Right lobe of liver (tissue), 6 donors: ENCODE data around the gene IL27RA. TPM values are rescaled to one million over a fixed set of nuclear protein-coding genes. Genes with fewer than 3 reads are reported as not detected.

ENCODE experiments used
- ATAC-seq, 4 donors: fragments of 200-7000 bp; cut with Tn5 transposase; one replicate each; pipeline ENCODE4 v1.9.1; 2020; ENCODE audit warnings: mild to moderate bottlenecking in 4 of 4, moderate library complexity in 4 of 4
- DNase-seq, 3 donors: peaks; one replicate each; pipeline ENCODE4 v3.0.0-alpha.2; 2020
- H3K27ac ChIP-seq, 3 donors: fragments of 200-600 bp; one replicate each; pipeline ENCODE4 v1.8.0; 2022
- H3K27me3 ChIP-seq, 2 donors: fragments of 200-600 bp; one replicate each; pipeline ENCODE4 v1.8.0; 2022
- H3K36me3 ChIP-seq, 4 donors: fragments of 200-600 bp; sonication (generic) in 1 of 4; one replicate each; pipeline versions ENCODE4 v1.5.1 to v1.8.0; 2017 to 2022; ENCODE audit warnings: control low read depth in 1 of 4
- H3K4me1 ChIP-seq, 4 donors: fragments of 200-600 bp; sonication (generic) in 1 of 4; one replicate each; pipeline versions ENCODE4 v1.5.1 to v1.8.0; 2017 to 2022; ENCODE audit warnings: control low read depth in 1 of 4
- H3K4me3 ChIP-seq, 3 donors: fragments of 200-600 bp; one replicate each; pipeline ENCODE4 v1.8.0; 2022
- H3K9me3 ChIP-seq, 4 donors: fragments of 200-600 bp; sonication (generic) in 1 of 4; one replicate each; pipeline versions ENCODE4 v1.5.1 to v1.8.0; 2017 to 2022; ENCODE audit warnings: control low read depth in 1 of 4
- POLR2A ChIP-seq: fragments of 450-650 bp; IDR thresholded peaks from one replicate; pipeline ENCODE4 v1.6.1; 2017; ENCODE audit warnings: antibody characterized with exemption, mild to moderate bottlenecking
- WGBS: methylation state at CpG from one replicate; pipeline ENCODE4 v1.1.6; 2018; ENCODE audit warnings: low coverage, low lambda C conversion rate; ENCODE audit not compliant: insufficient coverage; ENCODE audit errors: missing lambda C conversion rate; 5-methylcytosine and 5-hydroxymethylcytosine counted together
- intact Hi-C, 2 donors: fragments of 100-400 bp; cut with DNase I; formaldehyde crosslinking; loops; one replicate each; pipeline versions ENCODE4 v1.11.2 to v1.14.1; 2022
- long read RNA-seq: library from polyadenylated mRNA; unstranded; transcript quantifications from one replicate; pipeline ENCODE4 v2.0.0, GENCODE V29; 2019
- total RNA-seq, 6 experiments: library from RNA; depleted of rRNA in 2 of 6; stranded (reverse); fragments of >200 nt in 2 of 6; fragmentation: NEBNext Ultra II Directional in 3 of 6; extraction: Animal tissue kit (Norgen Biotek cat#: 25700) in 3 of 6; gene quantifications; one replicate each; pipeline versions ENCODE4 v1.1.0 to v1.2.4, GENCODE V29; 2016 to 2023
- TF ChIP-seq, protein P1 (sequence below), 4 donors: fragments of 200-600 bp in 3 of 4; fragments of 450-650 bp in 1 of 4; IDR thresholded peaks; one replicate each; pipeline versions ENCODE4 v1.5.1 to v1.8.0; 2016 to 2022; ENCODE audit warnings: antibody characterized with exemption in 4 of 4, mild to moderate bottlenecking in 2 of 4
- donor health status: DM: no; HTN: yes; CAD: no.
- donor health status: DM: no; HTN: no; CAD: no.
- donor health status: DM: no; HTN: no; CAD: no.
- donor health status: DM: no; HTN: yes; CAD: no.
- donor health status: DM: no; HTN: yes; CAD: no.

Gene IL27RA
- 1 to 10 TPM; 1.1 to 3.0 (median 1.5) TPM for total RNA-seq
- long read RNA-seq: 0 reads

GRCh38 chr19:14031719-14032480, at the start of gene IL27RA:
TSS of gene IL27RA (plus strand) at chr19:14031762. CDS start at chr19:14031873, 111 bp downstream.
- peaks cover 0 to 5% (median 0%) of the 10 kb centered on the region in 4 donors for H3K4me1 ChIP-seq
- peak; percentile 63 to 71 (median 63) for DNase-seq
- 9% methylated on average over 6 of the region's 63 CpGs for WGBS
- peak within 1 kb of the TSS in 2 of 3 donors; percentile 51 to 67 for H3K27ac ChIP-seq
- H3K36me3 ChIP-seq: no peaks in the 10 kb centered on the region
- intact Hi-C loops: no loop called here
- H3K9me3 ChIP-seq: no peaks in the 10 kb centered on the region
- no peaks in the 10 kb centered on the region for H3K27me3 ChIP-seq
- peak within 1 kb of the TSS; percentile 42 to 66 (median 64) for H3K4me3 ChIP-seq
- TF ChIP-seq, protein P1, sequence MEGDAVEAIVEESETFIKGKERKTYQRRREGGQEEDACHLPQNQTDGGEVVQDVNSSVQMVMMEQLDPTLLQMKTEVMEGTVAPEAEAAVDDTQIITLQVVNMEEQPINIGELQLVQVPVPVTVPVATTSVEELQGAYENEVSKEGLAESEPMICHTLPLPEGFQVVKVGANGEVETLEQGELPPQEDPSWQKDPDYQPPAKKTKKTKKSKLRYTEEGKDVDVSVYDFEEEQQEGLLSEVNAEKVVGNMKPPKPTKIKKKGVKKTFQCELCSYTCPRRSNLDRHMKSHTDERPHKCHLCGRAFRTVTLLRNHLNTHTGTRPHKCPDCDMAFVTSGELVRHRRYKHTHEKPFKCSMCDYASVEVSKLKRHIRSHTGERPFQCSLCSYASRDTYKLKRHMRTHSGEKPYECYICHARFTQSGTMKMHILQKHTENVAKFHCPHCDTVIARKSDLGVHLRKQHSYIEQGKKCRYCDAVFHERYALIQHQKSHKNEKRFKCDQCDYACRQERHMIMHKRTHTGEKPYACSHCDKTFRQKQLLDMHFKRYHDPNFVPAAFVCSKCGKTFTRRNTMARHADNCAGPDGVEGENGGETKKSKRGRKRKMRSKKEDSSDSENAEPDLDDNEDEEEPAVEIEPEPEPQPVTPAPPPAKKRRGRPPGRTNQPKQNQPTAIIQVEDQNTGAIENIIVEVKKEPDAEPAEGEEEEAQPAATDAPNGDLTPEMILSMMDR (IDR thresholded peaks at IDR 0.05): peak; percentile 38 to 57 (median 52)
- TF ChIP-seq POLR2A: peak; percentile 29
- peak; percentile 82 to 87 (median 86) for ATAC-seq

GRCh38 chr19:13981988-13982501, 49.5 kb upstream of the IL27RA start:
- Histone ChIP-seq H3K36me3 (peaks cover 0 to 3% (median 0%) of the 10 kb centered on the region in 4 donors), H3K4me3 (no peak overlapping the region), H3K27me3 (no peaks in the 10 kb centered on the region), H3K27ac (no peak overlapping the region), H3K4me1 (peaks cover 0 to 4% (median 0%) of the 10 kb centered on the region in 4 donors), H3K9me3 (no peaks in the 10 kb centered on the region)
- TF ChIP-seq POLR2A: no peak
- TF ChIP-seq, protein P1 (IDR thresholded peaks at IDR 0.05): no peak
- 94% methylated on average over 6 of the region's 17 CpGs for WGBS
- no peak for ATAC-seq
- intact Hi-C loops: no loop called here
- DNase-seq: no peak

GRCh38 chr19:13982773-13983172, 48.8 kb upstream of the IL27RA start:
- H3K4me1 ChIP-seq: peaks cover 0 to 4% (median 0%) of the 10 kb centered on the region in 4 donors

DNA sequence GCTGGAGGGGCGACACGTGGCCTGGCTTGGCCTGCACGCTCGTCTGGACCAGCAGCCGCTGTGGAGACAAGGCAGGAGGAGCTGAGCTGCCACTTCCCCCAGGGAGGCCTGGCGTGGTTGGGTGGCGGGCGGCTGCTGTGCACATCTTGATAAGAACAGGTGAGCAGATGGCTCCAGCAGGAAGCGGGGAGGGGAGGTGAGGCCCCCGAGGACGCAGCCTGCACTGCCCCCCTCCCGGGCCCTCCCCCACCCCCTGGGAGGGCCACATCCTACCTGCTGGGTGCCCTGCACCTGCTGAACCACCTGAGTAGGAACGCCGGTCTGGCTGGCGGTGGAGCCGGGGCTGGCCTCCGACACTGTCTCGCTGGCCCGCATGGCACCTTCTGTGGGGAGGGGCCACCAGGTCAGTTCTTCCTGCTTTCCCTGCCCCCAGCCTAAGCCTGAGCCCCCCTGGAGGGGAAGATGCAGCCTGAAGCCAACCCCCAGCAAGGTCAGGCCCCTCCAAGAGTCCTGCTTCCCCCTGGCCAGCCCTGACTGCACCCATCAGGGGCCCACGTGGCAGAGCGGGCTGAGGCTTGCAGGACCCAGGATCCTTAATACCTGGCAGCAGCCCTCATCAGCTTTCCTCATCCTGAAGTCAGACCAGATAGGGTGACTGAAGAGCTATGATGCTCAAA, 48.2 kb upstream of the IL27RA start:
- WGBS: no CpG with 5 or more reads among the region's 21 CpGs
- no peak overlapping the region for H3K27ac ChIP-seq

More at GRCh38 chr19:13982773-13983172, 48.8 kb upstream of the IL27RA start:
- Histone ChIP-seq H3K4me3 (no peak overlapping the region), H3K9me3 (no peaks in the 10 kb centered on the region), H3K36me3 (peaks cover 0 to 3% (median 0%) of the 10 kb centered on the region in 4 donors), H3K27me3 (no peaks in the 10 kb centered on the region), H3K27ac (no peak overlapping the region)
- no peak for ATAC-seq
- no peak for TF ChIP-seq POLR2A
- TF ChIP-seq, protein P1 (IDR thresholded peaks at IDR 0.05): no peak
- DNase-seq: no peak
- 100% methylated on average over 1 of the region's 9 CpGs for WGBS
- intact Hi-C loops: no loop called here

More for the DNA sequence above, 48.2 kb upstream of the IL27RA start:
- intact Hi-C loops: no loop called here
- no peaks in the 10 kb centered on the region for H3K9me3 ChIP-seq
- no peak for ATAC-seq
- TF ChIP-seq, protein P1 (IDR thresholded peaks at IDR 0.05): no peak
- no peak for TF ChIP-seq POLR2A
- peaks cover 0 to 3% (median 0%) of the 10 kb centered on the region in 4 donors for H3K36me3 ChIP-seq
- no peaks in the 10 kb centered on the region for H3K27me3 ChIP-seq
- peaks cover 0 to 4% (median 0%) of the 10 kb centered on the region in 4 donors for H3K4me1 ChIP-seq
- peak in 1 of 3 donors; percentile 43 for DNase-seq
- no peak overlapping the region for H3K4me3 ChIP-seq
